GM12801 (cell line): ENCODE results near the gene RNASE9.

Experiments
- CTCF ChIP-seq: IDR thresholded peaks from one replicate; pipeline ENCODE4 v1.5.1; 2011; ENCODE audit warnings: control low read depth; ENCODE audit not compliant: insufficient read length; ENCODE audit errors: extremely low read depth

RNASE9 gene

GRCh38 chr14:20606190-20606901 is 45.5 kb upstream of the RNASE9 start:
- no peak for TF ChIP-seq CTCF

- no peak for TF ChIP-seq CTCF
These were observed 43.2 kb upstream of the RNASE9 start for GRCh38 chr14:20603813-20604690.

- TF ChIP-seq CTCF, result no peak
These were observed 41.7 kb upstream of the RNASE9 start for GRCh38 chr14:20602583-20602982.

GRCh38 chr14:20601522-20601921 is 40.7 kb upstream of the RNASE9 start:
- no peak for TF ChIP-seq CTCF

GRCh38 chr14:20597108-20597507 is 36.3 kb upstream of the RNASE9 start:
- TF ChIP-seq CTCF, result no peak

GRCh38 chr14:20592574-20592973 is 31.7 kb upstream of the RNASE9 start:
- TF ChIP-seq CTCF, result no peak

- no peak for TF ChIP-seq CTCF
These were observed 30.4 kb upstream of the RNASE9 start, which contains the start of gene RNASE12 for GRCh38 chr14:20591235-20591634. Gene RNASE12, minus strand, starts transcription at chr14:20591376. Its CDS starts 653 bp downstream, at chr14:20590723.
